IPS-20b (cell line): ENCODE measurements around the gene SMG7.

Experiments used
- H3K27ac ChIP-seq: one replicate; pipeline ENCODE4 v1.5.1; 2013; ENCODE audit warnings: low read length
- H3K27me3 ChIP-seq: 2 replicates; pipeline ENCODE4 v1.6.1; 2013; ENCODE audit warnings: mild to moderate bottlenecking, low read length, inconsistent platforms; ENCODE audit not compliant: insufficient read depth
- H3K36me3 ChIP-seq: 2 replicates; pipeline ENCODE4 v1.6.1; 2013; ENCODE audit warnings: low read depth, mild to moderate bottlenecking, inconsistent platforms, low read length, moderate library complexity; ENCODE audit not compliant: insufficient read depth
- H3K4me1 ChIP-seq: 2 replicates; pipeline ENCODE4 v1.6.1; 2013; ENCODE audit warnings: mild to moderate bottlenecking, control low read depth, inconsistent platforms, low read length, moderate library complexity; ENCODE audit not compliant: insufficient read depth
- H3K4me3 ChIP-seq: 2 replicates; pipeline ENCODE4 v1.5.1; 2013; ENCODE audit warnings: mild to moderate bottlenecking, low read length, inconsistent platforms
- H3K9ac ChIP-seq: 2 replicates; pipeline ENCODE4 v1.6.1; 2013; ENCODE audit warnings: low read depth, mild to moderate bottlenecking, inconsistent platforms, low read length, moderate library complexity
- H3K9me3 ChIP-seq: 2 replicates; pipeline ENCODE4 v1.6.1; 2013; ENCODE audit warnings: mild to moderate bottlenecking, low read depth, low read length, inconsistent platforms; ENCODE audit not compliant: insufficient read depth

The SMG7 gene

GRCh38 chr1:183449223-183449770, 23.0 kb upstream of the SMG7 start:
- Histone ChIP-seq H3K9ac (no peak overlapping the region), H3K9me3 (no peaks in the 10 kb centered on the region), H3K4me3 (no peak overlapping the region)

GRCh38 chr1:183450093-183450492, 22.2 kb upstream of the SMG7 start:
- Histone ChIP-seq H3K9me3 (no peaks in the 10 kb centered on the region), H3K27ac (no peak overlapping the region), H3K9ac (no peak overlapping the region), H3K27me3 (no peaks in the 10 kb centered on the region), H3K4me1 (no peaks in the 10 kb centered on the region), H3K36me3 (no peaks in the 10 kb centered on the region), H3K4me3 (no peak overlapping the region)

More at GRCh38 chr1:183449223-183449770, 23.0 kb upstream of the SMG7 start:
- Histone ChIP-seq H3K27ac (no peak overlapping the region), H3K27me3 (no peaks in the 10 kb centered on the region), H3K36me3 (no peaks in the 10 kb centered on the region), H3K4me1 (0 out of 2 replicates have a peak, but pooled peaks cover 2% of the 10 kb centered on the region)

- Histone ChIP-seq H3K9ac (no peak overlapping the region), H3K4me3 (no peak overlapping the region), H3K9me3 (no peaks in the 10 kb centered on the region), H3K36me3 (no peaks in the 10 kb centered on the region), H3K27ac (no peak overlapping the region), H3K27me3 (no peaks in the 10 kb centered on the region), H3K4me1 (no peaks in the 10 kb centered on the region)
Measured at GRCh38 chr1:183454377-183454776, 17.9 kb upstream of the SMG7 start.

- no peaks in the 10 kb centered on the region for H3K27me3 ChIP-seq
- peaks cover 4% of the 10 kb centered on the region for H3K4me1 ChIP-seq
- H3K9ac ChIP-seq: no peak overlapping the region
- H3K9me3 ChIP-seq: no peaks in the 10 kb centered on the region
- H3K27ac ChIP-seq: no peak overlapping the region
- H3K4me3 ChIP-seq: no peak overlapping the region
- H3K36me3 ChIP-seq: no peaks in the 10 kb centered on the region
Measured at GRCh38 chr1:183456826-183457225, 15.5 kb upstream of the SMG7 start.

- Histone ChIP-seq H3K27ac (no peak overlapping the region), H3K9ac (no peak overlapping the region), H3K4me3 (no peak overlapping the region), H3K36me3 (no peaks in the 10 kb centered on the region), H3K27me3 (no peaks in the 10 kb centered on the region), H3K4me1 (peaks cover 4% of the 10 kb centered on the region), H3K9me3 (no peaks in the 10 kb centered on the region)
Measured at GRCh38 chr1:183457449-183457848, 14.8 kb upstream of the SMG7 start.

GRCh38 chr1:183460596-183460995, 11.7 kb upstream of the SMG7 start:
- no peaks in the 10 kb centered on the region for H3K27me3 ChIP-seq
- no peaks in the 10 kb centered on the region for H3K9me3 ChIP-seq
- H3K4me1 ChIP-seq: peaks cover 4% of the 10 kb centered on the region
- H3K4me3 ChIP-seq: no peak overlapping the region
- H3K9ac ChIP-seq: no peak overlapping the region; the same call in 1 of the 2 replicates
- H3K36me3 ChIP-seq: no peaks in the 10 kb centered on the region
- H3K27ac ChIP-seq: no peak overlapping the region

- Histone ChIP-seq H3K27me3 (no peaks in the 10 kb centered on the region), H3K4me3 (no peak overlapping the region; the same call in 1 of the 2 replicates), H3K4me1 (peaks cover 4% of the 10 kb centered on the region), H3K9ac (no peak overlapping the region; the same call in 1 of the 2 replicates), H3K9me3 (no peaks in the 10 kb centered on the region), H3K27ac (no peak overlapping the region), H3K36me3 (no peaks in the 10 kb centered on the region)
Measured at GRCh38 chr1:183461350-183461749, 10.9 kb upstream of the SMG7 start.

- H3K27me3 ChIP-seq: no peaks in the 10 kb centered on the region
- peaks cover 4% of the 10 kb centered on the region for H3K4me1 ChIP-seq
- no peaks in the 10 kb centered on the region for H3K9me3 ChIP-seq
- H3K4me3 ChIP-seq: no peak overlapping the region
- no peaks in the 10 kb centered on the region for H3K36me3 ChIP-seq
- no peak overlapping the region for H3K9ac ChIP-seq
- H3K27ac ChIP-seq: no peak overlapping the region
Measured at GRCh38 chr1:183463566-183463965, 8.7 kb upstream of the SMG7 start.

GRCh38 chr1:183466781-183467180, 5.5 kb upstream of the SMG7 start:
- Histone ChIP-seq H3K27ac (no peak overlapping the region), H3K9me3 (no peaks in the 10 kb centered on the region), H3K36me3 (no peaks in the 10 kb centered on the region), H3K9ac (no peak overlapping the region), H3K4me3 (no peak overlapping the region), H3K4me1 (peaks cover 8% of the 10 kb centered on the region), H3K27me3 (no peaks in the 10 kb centered on the region)

GRCh38 chr1:183467687-183468086, 4.6 kb upstream of the SMG7 start:
- no peaks in the 10 kb centered on the region for H3K9me3 ChIP-seq
- H3K9ac ChIP-seq: no peak overlapping the region
- H3K36me3 ChIP-seq: no peaks in the 10 kb centered on the region
- H3K4me1 ChIP-seq: peaks cover 8% of the 10 kb centered on the region
- H3K27me3 ChIP-seq: no peaks in the 10 kb centered on the region
- no peak overlapping the region for H3K27ac ChIP-seq
- no peak overlapping the region for H3K4me3 ChIP-seq

- H3K36me3 ChIP-seq: peaks cover 7% of the 10 kb centered on the region; the same call in 1 of the 2 replicates
- peak overlapping the region; percentile 79 for H3K4me3 ChIP-seq
- peaks cover 8% of the 10 kb centered on the region for H3K4me1 ChIP-seq
- H3K9ac ChIP-seq: peak overlapping the region; percentile 93; the same call in 1 of the 2 replicates
- no peaks in the 10 kb centered on the region for H3K9me3 ChIP-seq
- H3K27ac ChIP-seq: peak overlapping the region; percentile 83
- no peaks in the 10 kb centered on the region for H3K27me3 ChIP-seq
Measured at GRCh38 chr1:183470147-183470960, 1.9 kb upstream of the SMG7 start.
